ENCODE data around the gene HLA-DPA1.

- TF ChIP-seq POLR2A (IDR thresholded peaks at IDR 0.05) (no peak), CTCF (IDR thresholded peaks at IDR 0.05) (no peak)
These were observed 8.1 kb downstream of the HLA-DPA1 start for GRCh38 chr6:33065312-33065711.
